ENCODE results near the gene ZNF835.
"Not testable (repeated sequence)": the region's sequence is repeated elsewhere in the genome, so short reads cannot be mapped to it uniquely, and the experiment has no call there.

The ZNF835 gene

GRCh38 chr19:56678205-56678604 is 6.6 kb upstream of the ZNF835 start:
- no peak for TF ChIP-seq POLR2A (IDR thresholded peaks at IDR 0.05; ENCODE audit: low read depth, low read length)
- no peak for DNase-seq (ENCODE audit: insufficient read length, low spot score)
- no peak for FAIRE-seq

- DNase-seq (ENCODE audit: insufficient read length, low spot score); FAIRE-seq: not testable (repeated sequence)
Measured at GRCh38 chr19:56672610-56673009, 1.1 kb upstream of the ZNF835 start.

- DNase-seq (ENCODE audit: insufficient read length, low spot score) = no peak
- no peak for TF ChIP-seq POLR2A (IDR thresholded peaks at IDR 0.05; ENCODE audit: low read depth, low read length)
- FAIRE-seq = no peak
Measured at GRCh38 chr19:56670961-56671612, 470 bp downstream of the ZNF835 start.

GRCh38 chr19:56670401-56670960 is 1.1 kb downstream of the ZNF835 start:
- no peak for FAIRE-seq
- no peak for TF ChIP-seq POLR2A (IDR thresholded peaks at IDR 0.05; ENCODE audit: low read depth, low read length)
- DNase-seq (ENCODE audit: insufficient read length, low spot score) = no peak

GRCh38 chr19:56668676-56669075 is 2.9 kb downstream of the ZNF835 start:
- DNase-seq (ENCODE audit: insufficient read length, low spot score) = no peak
- no peak for TF ChIP-seq POLR2A (IDR thresholded peaks at IDR 0.05; ENCODE audit: low read depth, low read length)
- FAIRE-seq = no peak

GRCh38 chr19:56667311-56667870 is 4.2 kb downstream of the ZNF835 start:
- TF ChIP-seq POLR2A (IDR thresholded peaks at IDR 0.05; ENCODE audit: low read depth, low read length) = no peak
- FAIRE-seq (no peak), DNase-seq (ENCODE audit: insufficient read length, low spot score) (no peak)

GRCh38 chr19:56664511-56664910 is 7.0 kb downstream of the ZNF835 start:
- no peak for DNase-seq (ENCODE audit: insufficient read length, low spot score)
- TF ChIP-seq POLR2A (IDR thresholded peaks at IDR 0.05; ENCODE audit: low read depth, low read length) = no peak
- no peak for FAIRE-seq

- no peak for TF ChIP-seq POLR2A (IDR thresholded peaks at IDR 0.05; ENCODE audit: low read depth, low read length)
- DNase-seq (ENCODE audit: insufficient read length, low spot score) (no peak), FAIRE-seq (no peak)
Measured at GRCh38 chr19:56663931-56664500, 7.5 kb downstream of the ZNF835 start.

- FAIRE-seq (no peak), DNase-seq (ENCODE audit: insufficient read length, low spot score) (no peak)
- no peak for TF ChIP-seq POLR2A (IDR thresholded peaks at IDR 0.05; ENCODE audit: low read depth, low read length)
Measured at GRCh38 chr19:56661248-56661647, 10.3 kb downstream of the ZNF835 start.

- DNase-seq (ENCODE audit: insufficient read length, low spot score) = peak; percentile 46
- no peak for FAIRE-seq
Measured at GRCh38 chr19:56660381-56661107, 11.0 kb downstream of the ZNF835 start.

GRCh38 chr19:56654151-56654550 is 17.4 kb downstream of the ZNF835 start:
- DNase-seq (ENCODE audit: insufficient read length, low spot score) (no peak), FAIRE-seq (no peak)
- no peak for TF ChIP-seq POLR2A (IDR thresholded peaks at IDR 0.05; ENCODE audit: low read depth, low read length)

More at GRCh38 chr19:56660381-56661107, 11.0 kb downstream of the ZNF835 start:
- no peak for TF ChIP-seq POLR2A (IDR thresholded peaks at IDR 0.05; ENCODE audit: low read depth, low read length)

- FAIRE-seq (no peak), DNase-seq (ENCODE audit: insufficient read length, low spot score) (no peak)
- TF ChIP-seq POLR2A (IDR thresholded peaks at IDR 0.05; ENCODE audit: low read depth, low read length) = no peak
Measured at GRCh38 chr19:56643460-56643955, 28.0 kb downstream of the ZNF835 start.

- no peak for FAIRE-seq
- TF ChIP-seq POLR2A (IDR thresholded peaks at IDR 0.05; ENCODE audit: low read depth, low read length) = no peak
- DNase-seq (ENCODE audit: insufficient read length, low spot score) = no peak
Measured at GRCh38 chr19:56642711-56643459, 28.7 kb downstream of the ZNF835 start, which contains the start of gene SMIM17. Gene SMIM17, plus strand, starts transcription at chr19:56643159. Its CDS starts 2,509 bp downstream, at chr19:56645668.
